ENCODE data around the gene ITGB1. TPM values are rescaled to one million over a fixed set of nuclear protein-coding genes. Genes with fewer than 3 reads are reported as not detected.

The ITGB1 gene
- total and polyA plus RNA-seq, 9 of the 15 experiments (the other 6 are each of a cell fraction or from before 2014, with no cell fraction given) = 40.2 to 194 (median 155) TPM

GRCh38 chr10:32854435-32854834, 103.6 kb downstream of the ITGB1 start (continued):
- TF ChIP-seq ZKSCAN8 (CRISPR knock-in tag; IDR thresholded peaks at IDR 0.05) (no peak), ZNF224 (CRISPR knock-in tag; IDR thresholded peaks at IDR 0.05) (no peak), SMAD3 (CRISPR knock-in tag; conservative IDR thresholded peaks at IDR 0.05) (no peak), SIN3A (IDR thresholded peaks at IDR 0.05; ENCODE audit: borderline replicate concordance in 2 of 2, control insufficient read depth in 1 of 2, low read depth in 2 of 2, low read length in 2 of 2) (no peak), PURB (CRISPR knock-in tag; IDR thresholded peaks at IDR 0.05; ENCODE audit: low read depth) (no peak), BMI1 (IDR thresholded peaks at IDR 0.05; ENCODE audit: low read length) (no peak), NCOR1 (IDR thresholded peaks at IDR 0.05) (no peak), YY1 (IDR thresholded peaks at IDR 0.05; ENCODE audit: borderline replicate concordance in 1 of 3, control insufficient read depth in 1 of 3, extremely low read depth in 1 of 3, insufficient read depth in 3 of 3, insufficient read length in 1 of 3, insufficient replicate concordance in 2 of 3, low read depth in 1 of 3, low read length in 2 of 3) (no peak), HDAC6 (IDR thresholded peaks at IDR 0.05; ENCODE audit: low read depth, low read length) (no peak), ZNF280B (CRISPR knock-in tag; IDR thresholded peaks at IDR 0.05) (no peak), ZNF384 (IDR thresholded peaks at IDR 0.05; ENCODE audit: low read depth, low read length) (no peak), HMGXB4 (CRISPR knock-in tag; IDR thresholded peaks at IDR 0.05) (no peak), SRSF9 (IDR thresholded peaks at IDR 0.05; ENCODE audit: borderline replicate concordance, low read depth, low read length) (no peak), MXI1 (IDR thresholded peaks at IDR 0.05; ENCODE audit: low read depth, low read length) (no peak)
- TF ChIP-seq, protein P1, sequence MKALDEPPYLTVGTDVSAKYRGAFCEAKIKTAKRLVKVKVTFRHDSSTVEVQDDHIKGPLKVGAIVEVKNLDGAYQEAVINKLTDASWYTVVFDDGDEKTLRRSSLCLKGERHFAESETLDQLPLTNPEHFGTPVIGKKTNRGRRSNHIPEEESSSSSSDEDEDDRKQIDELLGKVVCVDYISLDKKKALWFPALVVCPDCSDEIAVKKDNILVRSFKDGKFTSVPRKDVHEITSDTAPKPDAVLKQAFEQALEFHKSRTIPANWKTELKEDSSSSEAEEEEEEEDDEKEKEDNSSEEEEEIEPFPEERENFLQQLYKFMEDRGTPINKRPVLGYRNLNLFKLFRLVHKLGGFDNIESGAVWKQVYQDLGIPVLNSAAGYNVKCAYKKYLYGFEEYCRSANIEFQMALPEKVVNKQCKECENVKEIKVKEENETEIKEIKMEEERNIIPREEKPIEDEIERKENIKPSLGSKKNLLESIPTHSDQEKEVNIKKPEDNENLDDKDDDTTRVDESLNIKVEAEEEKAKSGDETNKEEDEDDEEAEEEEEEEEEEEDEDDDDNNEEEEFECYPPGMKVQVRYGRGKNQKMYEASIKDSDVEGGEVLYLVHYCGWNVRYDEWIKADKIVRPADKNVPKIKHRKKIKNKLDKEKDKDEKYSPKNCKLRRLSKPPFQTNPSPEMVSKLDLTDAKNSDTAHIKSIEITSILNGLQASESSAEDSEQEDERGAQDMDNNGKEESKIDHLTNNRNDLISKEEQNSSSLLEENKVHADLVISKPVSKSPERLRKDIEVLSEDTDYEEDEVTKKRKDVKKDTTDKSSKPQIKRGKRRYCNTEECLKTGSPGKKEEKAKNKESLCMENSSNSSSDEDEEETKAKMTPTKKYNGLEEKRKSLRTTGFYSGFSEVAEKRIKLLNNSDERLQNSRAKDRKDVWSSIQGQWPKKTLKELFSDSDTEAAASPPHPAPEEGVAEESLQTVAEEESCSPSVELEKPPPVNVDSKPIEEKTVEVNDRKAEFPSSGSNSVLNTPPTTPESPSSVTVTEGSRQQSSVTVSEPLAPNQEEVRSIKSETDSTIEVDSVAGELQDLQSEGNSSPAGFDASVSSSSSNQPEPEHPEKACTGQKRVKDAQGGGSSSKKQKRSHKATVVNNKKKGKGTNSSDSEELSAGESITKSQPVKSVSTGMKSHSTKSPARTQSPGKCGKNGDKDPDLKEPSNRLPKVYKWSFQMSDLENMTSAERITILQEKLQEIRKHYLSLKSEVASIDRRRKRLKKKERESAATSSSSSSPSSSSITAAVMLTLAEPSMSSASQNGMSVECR (CRISPR knock-in tag; IDR thresholded peaks at IDR 0.05) = no peak
- TF ChIP-seq, protein P2, sequence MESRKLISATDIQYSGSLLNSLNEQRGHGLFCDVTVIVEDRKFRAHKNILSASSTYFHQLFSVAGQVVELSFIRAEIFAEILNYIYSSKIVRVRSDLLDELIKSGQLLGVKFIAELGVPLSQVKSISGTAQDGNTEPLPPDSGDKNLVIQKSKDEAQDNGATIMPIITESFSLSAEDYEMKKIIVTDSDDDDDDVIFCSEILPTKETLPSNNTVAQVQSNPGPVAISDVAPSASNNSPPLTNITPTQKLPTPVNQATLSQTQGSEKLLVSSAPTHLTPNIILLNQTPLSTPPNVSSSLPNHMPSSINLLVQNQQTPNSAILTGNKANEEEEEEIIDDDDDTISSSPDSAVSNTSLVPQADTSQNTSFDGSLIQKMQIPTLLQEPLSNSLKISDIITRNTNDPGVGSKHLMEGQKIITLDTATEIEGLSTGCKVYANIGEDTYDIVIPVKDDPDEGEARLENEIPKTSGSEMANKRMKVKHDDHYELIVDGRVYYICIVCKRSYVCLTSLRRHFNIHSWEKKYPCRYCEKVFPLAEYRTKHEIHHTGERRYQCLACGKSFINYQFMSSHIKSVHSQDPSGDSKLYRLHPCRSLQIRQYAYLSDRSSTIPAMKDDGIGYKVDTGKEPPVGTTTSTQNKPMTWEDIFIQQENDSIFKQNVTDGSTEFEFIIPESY (CRISPR knock-in tag; IDR thresholded peaks at IDR 0.05) = no peak
